HCT116 (cell line): ENCODE data around the gene ASB7. TPM values are rescaled to one million over a fixed set of nuclear protein-coding genes. Genes with fewer than 3 reads are reported as not detected.

Experiments used
- ATAC-seq: fragments of 200-7000 bp; cut with Tn5 transposase; 2 replicates; pipeline ENCODE4 v1.9.1; 2020; ENCODE audit warnings: mild to moderate bottlenecking, moderate library complexity
- BruUV-seq: library from RNA; stranded (reverse); fragments of 400-500 nt; replicated peaks from 2 replicates; lab custom pipeline; 2021; lab: Mats Ljungman, UMichigan
- CTCF ChIA-PET: fragments of 300-600 bp; sonication (Branson Sonifier 250); formaldehyde crosslinking; loops from one replicate; lab custom pipeline; 2021; ENCODE audit warnings: antibody characterized with exemption; lab: Charles Lee
- POLR2A ChIA-PET: fragments of 300-600, 350-600 bp; sonication (Branson Sonifier 250); formaldehyde crosslinking; loops from one replicate; lab custom pipeline; 2021; ENCODE audit warnings: antibody characterized with exemption; lab: Charles Lee
- RAD21 ChIA-PET, 2 experiments: fragments of 300-600 bp; sonication (Branson Sonifier 250); formaldehyde crosslinking; loops; one replicate each; lab custom pipeline; 2023; ENCODE audit warnings: low total read pairs in 2 of 2; ENCODE audit not compliant: uncharacterized antibody in 2 of 2, unreplicated experiment in 2 of 2, low non-redundant PET in 1 of 2; lab: Charles Lee
- DNase-seq: peaks from one replicate; pipeline ENCODE4 v3.0.0-alpha.2; 2010; ENCODE audit warnings: low read depth, low spot score
- H2AFZ ChIP-seq: fragments of 200-600 bp; shearing (Covaris generic), sonication (generic); 2 replicates; pipeline ENCODE4 v1.6.1; 2017; ENCODE audit warnings: low read depth, mixed run types, mixed read lengths, antibody characterized with exemption, low read length; ENCODE audit not compliant: poor library complexity, severe bottlenecking
- H3K27ac ChIP-seq: 2 replicates; pipeline ENCODE4 v1.5.1; 2012; ENCODE audit warnings: low read depth, low read length
- H3K27me3 ChIP-seq: fragments of 200-600 bp; sonication (generic); 2 replicates; pipeline ENCODE4 v1.6.1; 2016; ENCODE audit warnings: mixed run types, low read length, mixed read lengths; ENCODE audit not compliant: insufficient read depth
- H3K36me3 ChIP-seq, 2 experiments: fragments of 200-500 bp in 1 of 2; fragments of 200-600 bp in 1 of 2; sonication (Bioruptor generic) in 1 of 2; sonication (generic) in 1 of 2; 2 replicates each; pipeline versions ENCODE4 v1.5.1 to v1.6.1; 2014 to 2016; ENCODE audit warnings: low read length in 2 of 2, inconsistent platforms in 1 of 2, mixed read lengths in 1 of 2, mixed run types in 1 of 2; ENCODE audit not compliant: insufficient read depth in 2 of 2, control insufficient read depth in 1 of 2
- H3K4me1 ChIP-seq, 2 experiments: fragments of 200-600 bp in 1 of 2; sonication (generic) in 1 of 2; 2 replicates each; pipeline versions ENCODE4 v1.5.1 to v1.6.1; 2012 to 2017; ENCODE audit warnings: low read length in 2 of 2, inconsistent platforms in 1 of 2, mild to moderate bottlenecking in 1 of 2, mixed read lengths in 1 of 2, mixed run types in 1 of 2, moderate library complexity in 1 of 2; ENCODE audit not compliant: insufficient read depth in 2 of 2, control insufficient read depth in 1 of 2
- H3K4me2 ChIP-seq: fragments of 200-600 bp; sonication (generic); 2 replicates; pipeline ENCODE4 v1.6.1; 2017; ENCODE audit warnings: mixed run types, low read length, mixed read lengths
- H3K4me3 ChIP-seq, 2 experiments: fragments of 200-600 bp in 1 of 2; sonication (generic) in 1 of 2; replicated peaks in 1 of 2; 2 replicates each; pipeline ENCODE4 v1.5.1; 2011 to 2016; ENCODE audit warnings: low read length in 2 of 2, control low read depth in 1 of 2, low read depth in 1 of 2, mild to moderate bottlenecking in 1 of 2, mixed read lengths in 1 of 2, mixed run types in 1 of 2
- H3K79me2 ChIP-seq: fragments of 200-600 bp; sonication (generic); 2 replicates; pipeline ENCODE4 v1.6.1; 2017; ENCODE audit warnings: mild to moderate bottlenecking, mixed run types, low read length, moderate library complexity, mixed read lengths; ENCODE audit not compliant: insufficient read depth
- H3K9ac ChIP-seq: fragments of 200-600 bp; sonication (generic); 2 replicates; pipeline ENCODE4 v1.6.1; 2016; ENCODE audit warnings: low read length, mixed read lengths
- H3K9me2 ChIP-seq: fragments of 200-600 bp; sonication (generic), shearing (Covaris generic); 2 replicates; pipeline ENCODE4 v1.6.1; 2017; ENCODE audit warnings: mixed run types, mild to moderate bottlenecking, moderate library complexity; ENCODE audit not compliant: insufficient read depth
- H3K9me3 ChIP-seq, 2 experiments: fragments of 200-500 bp in 1 of 2; fragments of 200-600 bp in 1 of 2; sonication (Bioruptor generic) in 1 of 2; sonication (generic) in 1 of 2; 2 replicates each; pipeline ENCODE4 v1.6.1; 2014 to 2017; ENCODE audit warnings: low read length in 2 of 2, mixed read lengths in 2 of 2, inconsistent platforms in 1 of 2, low read depth in 1 of 2, mild to moderate bottlenecking in 1 of 2, mixed run types in 1 of 2, moderate library complexity in 1 of 2; ENCODE audit not compliant: control insufficient read depth in 1 of 2, insufficient read depth in 1 of 2
- H4K20me1 ChIP-seq: fragments of 200-600 bp; sonication (generic), shearing (Covaris generic); 2 replicates; pipeline ENCODE4 v1.6.1; 2017; ENCODE audit warnings: mixed run types, mild to moderate bottlenecking, moderate library complexity; ENCODE audit not compliant: insufficient read depth
- ATF3 ChIP-seq: IDR thresholded peaks from 2 replicates; pipeline ENCODE4 v1.6.1; 2012
- CTCF ChIP-seq, 3 experiments: fragments of 200-600 bp in 1 of 3; sonication (generic) in 1 of 3; IDR thresholded peaks in 2 of 3; conservative IDR thresholded peaks in 1 of 3; 2 replicates each; pipeline ENCODE4 v1.5.1; 2012 to 2017; ENCODE audit warnings: low read depth in 2 of 3, low read length in 2 of 3, antibody characterized with exemption in 1 of 3, borderline replicate concordance in 1 of 3, control low read depth in 1 of 3, mild to moderate bottlenecking in 1 of 3, mixed read lengths in 1 of 3, mixed run types in 1 of 3, moderate library complexity in 1 of 3; ENCODE audit not compliant: insufficient read depth in 1 of 3
- EGR1 ChIP-seq: IDR thresholded peaks from 2 replicates; pipeline ENCODE4 v1.6.1; 2012; ENCODE audit warnings: low read depth
- EZH2 ChIP-seq: fragments of 200-600 bp; sonication (generic); IDR thresholded peaks from 2 replicates; pipeline ENCODE4 v1.6.1; 2017; ENCODE audit warnings: antibody characterized with exemption, mixed run types
- EZH2phosphoT487 ChIP-seq: fragments of 200-600 bp; IDR thresholded peaks from 2 replicates; pipeline ENCODE4 v1.6.1; 2018; ENCODE audit warnings: antibody characterized with exemption, borderline replicate concordance
- FOSL1 ChIP-seq: IDR thresholded peaks from 2 replicates; pipeline ENCODE4 v1.6.1; 2012; ENCODE audit warnings: low read depth
- JUND ChIP-seq: IDR thresholded peaks from 2 replicates; pipeline ENCODE4 v1.6.1; 2012
- POLR2AphosphoS5 ChIP-seq: IDR thresholded peaks from 2 replicates; pipeline ENCODE4 v1.6.1; 2011; ENCODE audit warnings: mild to moderate bottlenecking, low read depth, low read length, moderate library complexity
- SRF ChIP-seq: IDR thresholded peaks from 2 replicates; pipeline ENCODE4 v1.6.1; 2012; ENCODE audit warnings: low read depth
- ZBTB33 ChIP-seq: IDR thresholded peaks from 2 replicates; pipeline ENCODE4 v1.6.1; 2011; ENCODE audit warnings: mild to moderate bottlenecking, low read length, moderate library complexity; ENCODE audit not compliant: insufficient replicate concordance; ENCODE audit errors: extremely low read depth
- intact Hi-C: fragments of 100-400 bp; cut with micrococcal nuclease; formaldehyde crosslinking; loops from 2 replicates; pipeline ENCODE4 v1.10.0; 2022
- total RNA-seq: library from RNA; stranded (reverse); gene quantifications from one replicate; pipeline ENCODE4 v1.2.1, GENCODE V29; 2021; ENCODE audit not compliant: unreplicated experiment

Gene ASB7
- total RNA-seq, 1 experiment from 2014 or later, result 16.6 TPM

- H3K9ac ChIP-seq, result no peak overlapping the region
- H3K4me3 ChIP-seq, result no peak overlapping the region
- H3K9me3 ChIP-seq, result no peaks in the 10 kb centered on the region
- H3K36me3 ChIP-seq, result no peaks in the 10 kb centered on the region
- intact Hi-C loops, result no loop called here
- no peak for ATAC-seq
- BruUV-seq, result no TSS peak
- CTCF ChIA-PET, result interaction anchor here (0.5 to 2.6 kb wide), 2 partner anchors 13 to 52 kb away, joined by 3 to 7 read pairs; no protein-coding TSS in a partner anchor
- POLR2A ChIA-PET, result no interaction called here
- H3K27ac ChIP-seq, result no peak overlapping the region
- TF ChIP-seq EZH2phosphoT487 (no peak), EZH2 (no peak), CTCF (IDR thresholded peaks at IDR 0.05 in 2 of 3, conservative IDR thresholded peaks at IDR 0.05 in 1 of 3; ENCODE audit: borderline replicate concordance in 1 of 3, insufficient read depth in 1 of 3, low read depth in 2 of 3, low read length in 2 of 3) (no peak), SRF (no peak), EGR1 (no peak), ZBTB33 (no peak), POLR2AphosphoS5 (no peak), ATF3 (no peak), JUND (no peak), FOSL1 (no peak)
- no peaks in the 10 kb centered on the region for H3K79me2 ChIP-seq
- no peak for DNase-seq
- no peaks in the 10 kb centered on the region for H4K20me1 ChIP-seq
- no peaks in the 10 kb centered on the region for H3K27me3 ChIP-seq
- no peak overlapping the region for H3K4me2 ChIP-seq
- no peak overlapping the region for H2AFZ ChIP-seq
- no peaks in the 10 kb centered on the region for H3K9me2 ChIP-seq
- RAD21 ChIA-PET, result no interaction called here
- H3K4me1 ChIP-seq, result peaks cover 0 to 3% of the 10 kb centered on the region in 2 experiments; a peak in 1 of 4 replicates
These were observed 82.2 kb downstream of the ASB7 start for GRCh38 chr15:100684591-100684990.
